Measurements from ENCODE around the gene KLK5. TPM values are rescaled to one million over a fixed set of nuclear protein-coding genes. Genes with fewer than 3 reads are reported as not detected.

Gene KLK5
- total RNA-seq, 4 donors from 2014 or later = 3.3 to 12.2 (median 9.7) TPM; not detected in 1

- ATAC-seq (ENCODE audit: low FRiP score) = no peak
- TF ChIP-seq CTCF (IDR thresholded peaks at IDR 0.05) = no peak
- DNase-seq (ENCODE audit: low spot score) = no peak
These were observed 58.1 kb downstream of the KLK5 start for GRCh38 chr19:50894478-50895356.

Other genes with a start within 250 kb of the KLK5 start
- 1 to 10 TPM in 1 of 4 donors, under 1 TPM in 1, not detected in 2; 0.37 to 2.2 TPM for gene SHANK1, start 233.2 kb downstream of the KLK5 start, total RNA-seq
- 10 to 100 TPM; 17.1 to 32.0 (median 21.9) TPM for gene CLEC11A, start 229.7 kb downstream of the KLK5 start, total RNA-seq
- gene GPR32, start 182.6 kb downstream of the KLK5 start, total RNA-seq = not detected
- not detected for gene ACP4, start 162.6 kb downstream of the KLK5 start, total RNA-seq
- gene KLK1, start 129.3 kb downstream of the KLK5 start, total RNA-seq = 1 to 10 TPM in 3 of 4 donors, not detected in 1; 1.0 to 1.4 (median 1.3) TPM
- not detected for gene KLK15, start 119.5 kb downstream of the KLK5 start, total RNA-seq
- not detected for gene KLK3, start 98.1 kb downstream of the KLK5 start, total RNA-seq
- gene KLK2, start 79.6 kb downstream of the KLK5 start, total RNA-seq = not detected
- not detected for gene KLK4, start 41.6 kb downstream of the KLK5 start, total RNA-seq
- gene KLK6, start 16.6 kb upstream of the KLK5 start, total RNA-seq = not detected
- 10 to 100 TPM in 2 of 4 donors, 1 to 10 TPM in 1, not detected in 1; 3.6 to 61.7 (median 16.6) TPM for gene KLK7, start 30.9 kb upstream of the KLK5 start, total RNA-seq
- gene KLK8, start 48.6 kb upstream of the KLK5 start, total RNA-seq = 10 to 100 TPM in 1 of 4 donors, 1 to 10 TPM in 2, not detected in 1; 2.8 to 15.0 (median 3.4) TPM
- gene KLK10, start 66.7 kb upstream of the KLK5 start, total RNA-seq = 10 to 100 TPM in 1 of 4 donors, 1 to 10 TPM in 2, not detected in 1; 1.6 to 14.2 (median 9.8) TPM
- 100 to 1,000 TPM in 1 of 4 donors, 10 to 100 TPM in 2, not detected in 1; 21.6 to 116 (median 34.0) TPM for gene KLK11, start 73.6 kb upstream of the KLK5 start, total RNA-seq
- not detected for gene KLK12, start 82.0 kb upstream of the KLK5 start, total RNA-seq
- gene KLK13, start 112.1 kb upstream of the KLK5 start, total RNA-seq = not detected
- gene KLK14, start 129.8 kb upstream of the KLK5 start, total RNA-seq = not detected
- gene CTU1, start 155.4 kb upstream of the KLK5 start, total RNA-seq = 10 to 100 TPM in 2 of 4 donors, 1 to 10 TPM in 2; 7.1 to 14.2 (median 9.5) TPM
- 10 to 100 TPM in 3 of 4 donors, 1 to 10 TPM in 1; 3.5 to 25.0 (median 20.4) TPM for gene SIGLEC9, start 171.9 kb upstream of the KLK5 start, total RNA-seq
- 10 to 100 TPM in 1 of 4 donors, 1 to 10 TPM in 3; 1.9 to 10.7 (median 6.3) TPM for gene SIGLEC7, start 189.3 kb upstream of the KLK5 start, total RNA-seq

Data from omental fat pad (tissue), 4 donors.